Muscle of leg (tissue), 11 donors: ENCODE measurements around the gene MYH4. TPM values are rescaled to one million over a fixed set of nuclear protein-coding genes. Genes with fewer than 3 reads are reported as not detected.

ENCODE experiments used
- DNase-seq: peaks from one replicate; pipeline ENCODE4 v3.0.0; 2013
- H3K27ac ChIP-seq: one replicate; pipeline ENCODE4 v1.5.1; 2013; ENCODE audit warnings: mild to moderate bottlenecking, low read length, control low read depth
- H3K27me3 ChIP-seq: one replicate; pipeline ENCODE4 v1.6.1; 2013; ENCODE audit warnings: low read length; ENCODE audit not compliant: control insufficient read depth, insufficient read depth
- H3K36me3 ChIP-seq: one replicate; pipeline ENCODE4 v1.6.1; 2013; ENCODE audit warnings: low read length; ENCODE audit not compliant: control insufficient read depth, insufficient read depth
- H3K4me1 ChIP-seq: one replicate; pipeline ENCODE4 v1.6.1; 2013; ENCODE audit warnings: low read length; ENCODE audit not compliant: control insufficient read depth, insufficient read depth
- H3K4me3 ChIP-seq: one replicate; pipeline ENCODE4 v1.5.1; 2013; ENCODE audit warnings: low read length, control low read depth
- H3K9me3 ChIP-seq: replicated peaks from 2 replicates; pipeline ENCODE4 v1.6.1; 2013; ENCODE audit warnings: low read depth, low read length; ENCODE audit not compliant: control insufficient read depth
- WGBS: methylation state at CpG from one replicate; pipeline ENCODE4 v1.1.5; 2013; ENCODE audit warnings: missing lambda C conversion rate; ENCODE audit not compliant: insufficient coverage; 5-methylcytosine and 5-hydroxymethylcytosine counted together
- polyA plus RNA-seq, 8 donors: library from polyadenylated mRNA; unstranded; fragments of 120-200 nt; gene quantifications; one replicate each; pipeline versions ENCODE4 v1.2.1 to v1.2.3, GENCODE V29; 2013; ENCODE audit warnings: inconsistent platforms in 1 of 8, low replicate concordance in 1 of 8; ENCODE audit not compliant: insufficient read length in 8 of 8, insufficient read depth in 1 of 8
- total RNA-seq: library from RNA; stranded (reverse); fragments of 120-200 nt; gene quantifications from one replicate; pipeline ENCODE4 v1.2.4, GENCODE V29; 2013

Gene MYH4
- total and polyA plus RNA-seq, 9 donors: 0.09 to 0.56 (median 0.42) TPM

- Histone ChIP-seq H3K27me3 (no peaks in the 10 kb centered on the region), H3K36me3 (no peaks in the 10 kb centered on the region), H3K9me3 (no peaks in the 10 kb centered on the region), H3K4me3 (no peak overlapping the region), H3K27ac (no peak overlapping the region), H3K4me1 (no peaks in the 10 kb centered on the region)
- no peak for DNase-seq
- WGBS: no CpG with 5 or more reads among the region's 2 CpGs
Observed at GRCh38 chr17:10428781-10429180, 40.6 kb downstream of the MYH4 start.

- peak within 1 kb of the TSS; percentile 53 for H3K27ac ChIP-seq
- peak within 1 kb of the TSS; percentile 45 for H3K4me3 ChIP-seq
- no peaks in the 10 kb centered on the region for H3K27me3 ChIP-seq
- peaks cover 8% of the 10 kb centered on the region for H3K4me1 ChIP-seq
- DNase-seq: peak; percentile 77
- no peaks in the 10 kb centered on the region for H3K36me3 ChIP-seq
- 83% methylated on average over 5 of the region's 7 CpGs for WGBS
- H3K9me3 ChIP-seq: no peaks in the 10 kb centered on the region
Observed at GRCh38 chr17:10421900-10422542, 47.3 kb downstream of the MYH4 start, which contains the start of gene MYH8. Gene MYH8, minus strand, starts transcription at chr17:10421950. Its CDS starts 1,723 bp downstream, at chr17:10420227.

GRCh38 chr17:10421211-10421610 is 48.1 kb downstream of the MYH4 start:
- no peak for DNase-seq
- no CpG with 5 or more reads among the region's 2 CpGs for WGBS
- Histone ChIP-seq H3K4me3 (peak overlapping the region; percentile 45), H3K27me3 (no peaks in the 10 kb centered on the region), H3K4me1 (peaks cover 8% of the 10 kb centered on the region), H3K9me3 (no peaks in the 10 kb centered on the region), H3K36me3 (no peaks in the 10 kb centered on the region), H3K27ac (peak overlapping the region; percentile 53)

- no CpG with 5 or more reads among the region's 2 CpGs for WGBS
- H3K36me3 ChIP-seq: no peaks in the 10 kb centered on the region
- no peak for DNase-seq
- H3K4me1 ChIP-seq: peaks cover 8% of the 10 kb centered on the region
- peak overlapping the region; percentile 45 for H3K4me3 ChIP-seq
- no peaks in the 10 kb centered on the region for H3K27me3 ChIP-seq
- peak overlapping the region; percentile 53 for H3K27ac ChIP-seq
- no peaks in the 10 kb centered on the region for H3K9me3 ChIP-seq
Observed at GRCh38 chr17:10420811-10421210, 48.5 kb downstream of the MYH4 start.

GRCh38 chr17:10417431-10417830 is 51.9 kb downstream of the MYH4 start:
- WGBS: 18% methylated on average over 1 of the region's 3 CpGs
- Histone ChIP-seq H3K4me1 (peaks cover 11% of the 10 kb centered on the region), H3K27ac (peak overlapping the region; percentile 50), H3K36me3 (peaks cover 4% of the 10 kb centered on the region), H3K9me3 (no peaks in the 10 kb centered on the region), H3K27me3 (no peaks in the 10 kb centered on the region), H3K4me3 (no peak overlapping the region)
- peak; percentile 65 for DNase-seq

GRCh38 chr17:10415161-10415560 is 54.2 kb downstream of the MYH4 start:
- no peak overlapping the region for H3K27ac ChIP-seq
- no peak overlapping the region for H3K4me3 ChIP-seq
- no peak for DNase-seq
- no peaks in the 10 kb centered on the region for H3K9me3 ChIP-seq
- peaks cover 4% of the 10 kb centered on the region for H3K36me3 ChIP-seq
- WGBS: 85% methylated on average over 3 of the region's 4 CpGs
- H3K4me1 ChIP-seq: peaks cover 11% of the 10 kb centered on the region
- no peaks in the 10 kb centered on the region for H3K27me3 ChIP-seq

GRCh38 chr17:10403589-10403988 is 65.8 kb downstream of the MYH4 start:
- no peak overlapping the region for H3K27ac ChIP-seq
- H3K9me3 ChIP-seq: no peaks in the 10 kb centered on the region
- no peaks in the 10 kb centered on the region for H3K27me3 ChIP-seq
- no peaks in the 10 kb centered on the region for H3K4me1 ChIP-seq
- no peak for DNase-seq
- peaks cover 9% of the 10 kb centered on the region for H3K36me3 ChIP-seq
- no peak overlapping the region for H3K4me3 ChIP-seq

GRCh38 chr17:10398352-10398751 is 71.0 kb downstream of the MYH4 start:
- Histone ChIP-seq H3K27me3 (no peaks in the 10 kb centered on the region), H3K4me1 (no peaks in the 10 kb centered on the region), H3K9me3 (no peaks in the 10 kb centered on the region), H3K4me3 (no peak overlapping the region), H3K36me3 (peaks cover 12% of the 10 kb centered on the region), H3K27ac (no peak overlapping the region)
- 70% methylated on average over 5 of the region's 9 CpGs for WGBS
- no peak for DNase-seq

GRCh38 chr17:10396524-10397163 is 72.7 kb downstream of the MYH4 start:
- peaks cover 12% of the 10 kb centered on the region for H3K36me3 ChIP-seq
- no peaks in the 10 kb centered on the region for H3K9me3 ChIP-seq
- 67% methylated on average over 7 of the region's 14 CpGs for WGBS
- H3K27me3 ChIP-seq: no peaks in the 10 kb centered on the region
- H3K4me1 ChIP-seq: no peaks in the 10 kb centered on the region
- H3K27ac ChIP-seq: no peak overlapping the region
- no peak for DNase-seq
- H3K4me3 ChIP-seq: no peak overlapping the region

GRCh38 chr17:10394201-10394887 is 75.0 kb downstream of the MYH4 start:
- Histone ChIP-seq H3K4me1 (no peaks in the 10 kb centered on the region), H3K4me3 (no peak overlapping the region), H3K36me3 (peaks cover 16% of the 10 kb centered on the region), H3K9me3 (no peaks in the 10 kb centered on the region), H3K27ac (no peak overlapping the region), H3K27me3 (no peaks in the 10 kb centered on the region)
- DNase-seq: no peak
- WGBS: 75% methylated on average over 6 of the region's 6 CpGs
